Common myeloid progenitor, CD34-positive (primary cell): ENCODE measurements around the gene PDE4B.

ENCODE experiments used
- CTCF ChIA-PET: fragments of 350-600 bp; sonication (Branson Sonifier 250); formaldehyde crosslinking; loops from one replicate; lab custom pipeline; 2021; ENCODE audit warnings: antibody characterized with exemption; lab: Charles Lee
- POLR2A ChIA-PET: fragments of 350-600 bp; sonication (Branson Sonifier 250); formaldehyde crosslinking; loops from one replicate; lab custom pipeline; 2021; ENCODE audit warnings: antibody characterized with exemption; lab: Charles Lee
- DNase-seq, 3 donors: peaks; one replicate each; pipeline versions ENCODE4 v3.0.0 to v3.0.0-alpha.2; 2013
- H3K27ac ChIP-seq, 2 experiments: 1 replicate in 1 of 2; 2 replicates in 1 of 2; pipeline ENCODE4 v1.7.0; 2013; ENCODE audit warnings: inconsistent platforms in 2 of 2, low read length in 2 of 2, mild to moderate bottlenecking in 2 of 2, low read depth in 1 of 2, moderate library complexity in 1 of 2; ENCODE audit not compliant: severe bottlenecking in 2 of 2, insufficient read depth in 1 of 2, poor library complexity in 1 of 2
- H3K27me3 ChIP-seq, 5 experiments: replicated peaks in 2 of 5; 1 replicate in 3 of 5; 2 replicates in 2 of 5; pipeline versions ENCODE4 v1.6.1 to v1.7.0; 2013; ENCODE audit warnings: low read length in 4 of 5, mild to moderate bottlenecking in 2 of 5, moderate library complexity in 2 of 5, inconsistent platforms in 1 of 5; ENCODE audit not compliant: insufficient read depth in 5 of 5, control insufficient read depth in 4 of 5
- H3K36me3 ChIP-seq, 4 experiments: 1 replicate in 2 of 4; 2 replicates in 2 of 4; pipeline versions ENCODE4 v1.6.1 to v1.7.0; 2013; ENCODE audit warnings: low read length in 3 of 4, control low read depth in 1 of 4, mild to moderate bottlenecking in 1 of 4; ENCODE audit not compliant: control insufficient read depth in 4 of 4, insufficient read depth in 4 of 4
- H3K4me1 ChIP-seq, 4 experiments: 1 replicate in 3 of 4; 2 replicates in 1 of 4; pipeline versions ENCODE4 v1.6.1 to v1.7.1; 2013; ENCODE audit warnings: low read length in 3 of 4, mild to moderate bottlenecking in 3 of 4, control low read depth in 1 of 4, inconsistent platforms in 1 of 4, moderate library complexity in 1 of 4; ENCODE audit not compliant: control insufficient read depth in 4 of 4, insufficient read depth in 4 of 4; ENCODE audit errors: control extremely low read depth in 1 of 4
- H3K4me3 ChIP-seq, 7 experiments: 1 replicate in 4 of 7; 2 replicates in 3 of 7; pipeline versions ENCODE4 v1.5.1 to v1.7.0; 2013; ENCODE audit warnings: mild to moderate bottlenecking in 7 of 7, low read length in 6 of 7, moderate library complexity in 6 of 7, inconsistent platforms in 2 of 7, low read depth in 2 of 7, control low read depth in 1 of 7; ENCODE audit not compliant: insufficient read depth in 4 of 7, control insufficient read depth in 1 of 7; ENCODE audit errors: extremely low read depth in 1 of 7
- H3K9me3 ChIP-seq, 5 experiments: 1 replicate in 4 of 5; 2 replicates in 1 of 5; pipeline versions ENCODE4 v1.6.1 to v1.7.1; 2013; ENCODE audit warnings: low read length in 4 of 5, mild to moderate bottlenecking in 2 of 5, inconsistent platforms in 1 of 5, low read depth in 1 of 5, moderate library complexity in 1 of 5; ENCODE audit not compliant: control insufficient read depth in 4 of 5, insufficient read depth in 2 of 5; ENCODE audit errors: control extremely low read depth in 1 of 5
- WGBS: methylation state at CpG from one replicate; pipeline ENCODE4 v1.1.5; 2013; ENCODE audit not compliant: insufficient coverage; 5-methylcytosine and 5-hydroxymethylcytosine counted together

Gene PDE4B

GRCh38 chr1:66305927-66306326 is 513.2 kb downstream of the PDE4B start:
- no peaks in the 10 kb centered on the region for H3K36me3 ChIP-seq
- H3K4me1 ChIP-seq = peaks cover 19 to 41% (median 31%) of the 10 kb centered on the region in 4 experiments
- no peak overlapping the region for H3K4me3 ChIP-seq
- ChIA-PET CTCF (interaction anchor here (1.3 to 1.4 kb wide), 2 partner anchors 49 to 64 kb away, joined by 3 to 4 read pairs; no protein-coding TSS in a partner anchor), POLR2A (no interaction called here)
- no peaks in the 10 kb centered on the region for H3K27me3 ChIP-seq
- H3K9me3 ChIP-seq = no peaks in the 10 kb centered on the region
- no peak overlapping the region for H3K27ac ChIP-seq
- no peak for DNase-seq
- WGBS = 95% methylated on average over 3 of the region's 4 CpGs

GRCh38 chr1:66309006-66309741 is 516.5 kb downstream of the PDE4B start:
- no peak for DNase-seq
- Histone ChIP-seq H3K9me3 (no peaks in the 10 kb centered on the region), H3K27ac (no peak overlapping the region), H3K27me3 (no peaks in the 10 kb centered on the region), H3K36me3 (no peaks in the 10 kb centered on the region), H3K4me3 (no peak overlapping the region), H3K4me1 (peaks cover 4 to 12% (median 8%) of the 10 kb centered on the region in 4 experiments)
- ChIA-PET CTCF (interaction anchor here (1.2 to 1.3 kb wide), 2 partner anchors 7 to 136 kb away, joined by 3 read pairs; no protein-coding TSS in a partner anchor), POLR2A (no interaction called here)
- 95% methylated on average over 2 of the region's 5 CpGs for WGBS

- DNase-seq = no peak
- ChIA-PET POLR2A (no interaction called here), CTCF (interaction anchor here (1.7 kb wide), 1 partner anchor 21 kb away, joined by 4 read pairs; no protein-coding TSS in a partner anchor)
- no peaks in the 10 kb centered on the region for H3K9me3 ChIP-seq
- WGBS = 83% methylated on average over 1 of the region's 4 CpGs
- H3K27ac ChIP-seq = no peak overlapping the region
- no peaks in the 10 kb centered on the region for H3K27me3 ChIP-seq
- H3K4me1 ChIP-seq = peaks cover 6 to 18% (median 12%) of the 10 kb centered on the region in 4 experiments
- no peak overlapping the region for H3K4me3 ChIP-seq
- H3K36me3 ChIP-seq = no peaks in the 10 kb centered on the region
Observed at GRCh38 chr1:66311092-66311491, 518.4 kb downstream of the PDE4B start.

GRCh38 chr1:66311628-66312027 is 518.9 kb downstream of the PDE4B start:
- ChIA-PET POLR2A (no interaction called here), CTCF (interaction anchor here (1.0 to 1.7 kb wide), 3 partner anchors 20 to 130 kb away, joined by 3 to 4 read pairs (median 3); no protein-coding TSS in a partner anchor)
- 99% methylated on average over 6 of the region's 6 CpGs for WGBS
- Histone ChIP-seq H3K27me3 (no peaks in the 10 kb centered on the region), H3K4me3 (no peak overlapping the region), H3K9me3 (no peaks in the 10 kb centered on the region), H3K27ac (no peak overlapping the region), H3K4me1 (peaks cover 6 to 23% (median 15%) of the 10 kb centered on the region in 4 experiments), H3K36me3 (no peaks in the 10 kb centered on the region)
- DNase-seq = no peak

- no peak for DNase-seq
- H3K36me3 ChIP-seq = no peaks in the 10 kb centered on the region
- no peak overlapping the region for H3K4me3 ChIP-seq
- H3K9me3 ChIP-seq = no peaks in the 10 kb centered on the region
- H3K27ac ChIP-seq = no peak overlapping the region
- WGBS = 94% methylated on average over 3 of the region's 4 CpGs
- ChIA-PET POLR2A (interaction anchor here (0.6 kb wide), 1 partner anchor 31 kb away, joined by 3 read pairs; no protein-coding TSS in a partner anchor), CTCF (interaction anchor here (1.0 to 1.7 kb wide), 5 partner anchors 9 to 130 kb away, joined by 3 to 4 read pairs (median 3); no protein-coding TSS in a partner anchor)
- H3K4me1 ChIP-seq = peaks cover 6 to 28% (median 21%) of the 10 kb centered on the region in 4 experiments
- H3K27me3 ChIP-seq = no peaks in the 10 kb centered on the region
Observed at GRCh38 chr1:66312271-66312990, 519.7 kb downstream of the PDE4B start.

GRCh38 chr1:66313429-66313828 is 520.7 kb downstream of the PDE4B start:
- Histone ChIP-seq H3K4me1 (peaks cover 3 to 22% (median 17%) of the 10 kb centered on the region in 4 experiments), H3K36me3 (no peaks in the 10 kb centered on the region), H3K27me3 (no peaks in the 10 kb centered on the region), H3K4me3 (no peak overlapping the region), H3K27ac (no peak overlapping the region), H3K9me3 (no peaks in the 10 kb centered on the region)
- no peak for DNase-seq
- POLR2A ChIA-PET = no interaction called here
- CTCF ChIA-PET = interaction anchor here (1.1 kb wide), 1 partner anchor 10 kb away, joined by 4 read pairs; no protein-coding TSS in a partner anchor
